Mucosa of gallbladder (tissue), 1 donor: ENCODE results near the gene KISS1. TPM values are rescaled to one million over a fixed set of nuclear protein-coding genes. Genes with fewer than 3 reads are reported as not detected.

Experiments used
- DNase-seq: peaks from one replicate; pipeline ENCODE4 v3.0.0-alpha.2; 2020; ENCODE audit warnings: low spot score
- total RNA-seq: library from RNA; stranded (reverse); gene quantifications from one replicate; pipeline ENCODE4 v1.2.1, GENCODE V29; 2021
- donor health status: DM: no; HTN: no; CAD: no.

Gene KISS1
- total RNA-seq, 1 donor from 2014 or later = not detected

DNA sequence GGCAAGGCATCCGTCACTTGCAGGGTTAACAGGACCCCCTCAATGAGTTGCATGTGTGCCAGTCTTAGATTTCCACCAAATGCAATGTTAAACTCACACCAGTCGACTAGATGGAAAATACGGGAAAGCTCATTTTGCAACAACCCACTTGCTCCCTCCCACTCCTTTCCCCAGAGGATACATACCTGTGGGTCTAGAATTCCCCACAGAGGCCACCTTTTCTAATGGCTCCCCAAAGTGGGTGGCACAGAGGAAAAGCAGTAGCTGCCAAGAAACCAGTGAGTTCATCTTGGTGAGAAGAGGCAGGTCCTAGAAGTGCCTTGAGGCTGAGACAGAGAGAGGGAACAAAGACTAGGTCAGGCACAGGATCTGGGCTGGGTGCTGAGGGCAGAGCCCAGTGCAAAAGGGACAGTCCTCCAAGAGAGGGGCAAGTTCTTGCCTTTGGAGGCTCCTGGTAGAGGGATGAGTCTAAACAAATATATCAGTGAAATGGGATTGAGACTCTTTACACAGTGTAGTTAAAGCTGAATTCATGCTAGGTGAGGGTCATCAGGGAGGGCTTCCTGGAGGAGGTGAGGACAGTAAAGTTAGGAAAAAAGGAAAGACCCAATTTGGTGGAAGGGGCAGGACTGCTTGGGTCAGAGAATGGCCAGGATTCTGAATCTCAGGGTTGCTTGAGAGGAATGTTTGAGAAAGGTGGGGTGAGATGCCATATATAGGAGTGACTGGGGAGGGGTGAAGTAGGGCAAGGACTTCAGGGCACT is 3.5 kb downstream of the KISS1 start:
- no peak for DNase-seq

DNA sequence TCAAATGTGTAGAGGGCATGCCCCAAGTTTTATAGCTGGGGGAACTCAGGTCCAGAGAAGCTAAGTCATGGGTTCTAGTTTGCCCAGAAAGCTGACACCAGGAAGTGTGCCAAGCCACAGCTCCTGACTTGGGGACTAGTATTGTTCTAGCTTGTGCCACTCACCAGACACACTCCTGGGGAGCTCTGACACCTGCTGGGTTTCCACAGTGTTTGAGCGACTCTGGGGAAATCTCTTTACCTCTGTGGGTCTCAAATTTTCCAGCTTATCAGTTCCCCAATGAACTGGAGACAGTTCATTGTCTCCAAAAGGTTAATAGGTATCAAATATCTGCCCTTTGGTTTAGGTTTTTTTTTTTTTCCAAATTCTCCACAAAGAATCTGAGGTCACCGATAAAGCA is 4.2 kb downstream of the KISS1 start:
- DNase-seq = no peak

DNA sequence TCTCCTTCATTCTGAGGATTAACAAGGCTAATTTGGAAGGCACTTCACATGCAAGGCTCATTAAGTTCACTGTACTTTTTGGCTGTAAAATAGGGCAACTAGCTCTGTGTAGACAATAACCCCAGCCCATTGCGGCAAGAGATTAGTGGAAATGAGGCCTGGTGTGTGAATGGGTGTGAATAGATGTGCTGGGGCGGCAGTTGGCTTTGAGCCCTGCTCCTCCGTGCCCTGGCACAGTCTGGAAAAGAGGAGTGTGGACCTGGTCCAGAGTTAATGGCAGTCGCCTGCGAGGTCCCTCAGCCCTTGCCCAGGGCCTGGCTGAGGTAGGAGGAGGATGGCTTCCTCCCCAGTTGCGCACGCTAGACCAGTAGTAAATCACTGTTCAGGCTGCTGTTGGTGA is 4.8 kb downstream of the KISS1 start:
- DNase-seq = no peak

DNA sequence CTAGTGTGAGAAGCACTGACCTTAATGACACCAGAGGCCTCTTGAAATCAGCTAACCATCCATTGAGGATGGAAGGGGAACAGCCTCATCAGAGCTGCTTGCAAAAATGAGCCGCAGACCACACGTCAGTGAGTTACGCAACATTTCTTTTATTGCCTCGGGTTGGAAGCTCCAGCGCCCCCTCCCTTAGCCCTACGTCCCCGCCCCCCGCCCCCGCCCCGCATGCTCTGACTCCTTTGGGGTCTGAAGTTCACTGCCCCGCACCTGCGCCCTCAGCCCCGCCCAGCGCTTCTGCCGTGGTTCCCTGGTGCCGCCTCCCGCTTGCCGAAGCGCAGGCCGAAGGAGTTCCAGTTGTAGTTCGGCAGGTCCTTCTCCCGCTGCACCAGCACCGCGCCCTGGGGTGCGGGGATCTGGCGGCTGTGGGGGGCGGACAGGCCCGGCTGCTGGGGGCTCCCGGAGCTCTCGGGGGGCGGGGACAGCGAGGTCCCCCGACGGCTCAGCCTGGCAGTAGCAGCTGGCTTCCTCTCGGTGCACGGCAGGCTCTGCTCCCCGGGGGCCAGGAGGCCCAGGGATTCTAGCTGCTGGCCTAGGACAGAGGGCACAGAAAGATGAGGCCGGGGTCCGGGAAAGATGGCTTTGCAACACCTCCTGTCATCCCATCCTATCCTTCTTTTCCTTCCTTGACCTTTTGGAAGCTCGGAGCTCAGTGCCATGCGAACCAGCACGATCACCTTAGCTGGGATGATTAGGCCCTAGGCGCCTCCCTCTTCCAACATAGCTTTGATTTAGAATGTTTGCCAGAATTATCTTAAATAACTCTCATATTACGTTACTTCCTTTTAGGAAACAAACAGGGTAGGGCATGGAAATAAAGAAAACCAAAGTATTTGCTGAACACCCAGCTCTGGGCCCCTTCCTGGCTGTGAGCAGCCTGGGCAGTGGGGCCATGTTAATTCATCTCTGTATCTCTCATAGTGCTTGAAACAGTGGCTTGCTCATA is 5.8 kb downstream of the KISS1 start:
- DNase-seq = peak; percentile 27

DNA sequence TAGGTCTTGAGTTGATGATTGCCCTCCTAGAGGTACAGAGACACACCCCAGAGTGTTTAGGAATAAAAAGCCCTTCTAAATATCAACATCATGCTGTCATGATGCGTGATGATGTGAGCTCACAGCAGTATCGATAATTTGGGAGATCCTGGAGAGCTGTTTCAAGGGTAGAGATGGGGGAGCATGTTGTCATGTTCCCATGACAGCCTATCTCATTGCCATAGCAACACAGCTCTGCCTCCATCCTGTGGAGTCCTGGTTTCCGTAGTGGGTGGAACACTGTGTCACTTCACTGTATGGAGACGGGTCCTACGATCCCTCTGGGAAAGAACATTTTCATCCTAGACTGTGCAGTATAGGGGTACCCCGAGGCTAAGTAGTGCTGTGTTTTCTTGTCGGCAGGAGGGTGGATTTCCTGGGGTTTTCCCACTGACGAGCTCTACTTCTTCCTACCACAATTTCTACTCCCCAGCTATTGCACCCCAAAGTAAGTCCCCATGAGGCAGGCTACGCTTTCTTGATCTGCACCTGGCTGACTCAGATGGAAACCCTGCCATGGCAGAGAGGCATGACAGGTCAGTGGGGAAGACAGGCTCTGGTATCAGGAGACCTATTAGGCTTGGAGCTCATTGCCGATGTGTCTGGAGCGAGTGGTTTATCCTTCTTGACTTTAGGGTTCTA is 7.2 kb downstream of the KISS1 start:
- DNase-seq = no peak

DNA sequence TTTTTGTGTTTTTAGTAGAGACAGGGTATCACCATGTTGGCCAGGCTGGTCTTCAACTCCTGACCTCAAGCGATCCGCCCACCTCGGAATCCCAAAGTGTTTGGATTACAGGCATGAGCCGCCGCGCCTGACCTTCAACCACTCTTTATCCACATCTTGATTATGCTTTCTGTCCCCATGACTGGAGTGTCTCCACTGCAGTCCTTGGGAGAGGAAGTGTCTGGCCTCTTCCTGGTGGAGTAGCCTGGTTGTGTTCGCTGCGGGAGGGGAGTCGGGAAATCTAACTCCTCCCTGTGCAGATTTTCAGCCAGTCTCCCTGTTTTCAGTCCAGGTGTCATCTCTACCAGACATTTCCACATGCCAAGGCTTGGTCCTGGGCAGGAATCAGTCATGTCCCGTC is 9.7 kb downstream of the KISS1 start:
- DNase-seq = no peak

DNA sequence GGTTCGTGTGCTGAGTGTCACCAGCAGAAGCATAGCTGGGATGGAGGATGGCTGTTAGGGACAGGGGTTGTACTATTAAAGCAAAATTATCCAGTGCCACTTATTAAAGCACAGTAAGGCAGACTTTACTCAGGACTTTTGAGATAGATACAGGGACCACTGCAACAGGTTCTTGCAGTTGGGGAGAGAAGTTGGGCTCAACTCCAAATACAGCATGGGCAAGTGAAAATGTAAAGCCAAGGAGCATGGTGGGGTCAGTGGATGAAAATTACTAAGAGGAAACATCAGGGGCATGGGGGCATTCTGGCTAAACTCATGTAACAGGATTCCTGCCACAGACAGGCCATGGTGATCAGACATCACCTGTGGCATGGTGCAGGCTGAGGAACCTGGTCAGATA is 15.2 kb downstream of the KISS1 start:
- no peak for DNase-seq

DNA sequence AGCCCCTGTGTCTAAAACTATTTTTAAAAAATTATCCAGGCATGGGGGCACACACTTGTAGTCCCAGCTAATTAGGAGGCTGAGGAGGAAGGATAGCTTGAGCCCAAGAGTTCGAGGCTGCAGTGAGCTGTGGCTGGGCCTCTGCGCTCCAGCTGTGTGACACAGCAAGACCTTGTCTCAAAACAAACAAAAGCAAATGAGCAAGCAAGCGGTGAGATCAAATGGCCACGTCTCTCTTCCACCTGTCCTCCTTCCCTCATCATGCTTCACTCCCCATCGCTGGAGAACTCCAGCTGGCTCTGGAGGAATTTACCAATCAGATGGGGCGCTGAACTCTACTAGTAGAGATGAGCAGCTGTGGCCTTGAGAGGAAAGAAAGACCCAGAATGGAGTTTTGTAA is 16.2 kb downstream of the KISS1 start:
- DNase-seq = no peak

DNA sequence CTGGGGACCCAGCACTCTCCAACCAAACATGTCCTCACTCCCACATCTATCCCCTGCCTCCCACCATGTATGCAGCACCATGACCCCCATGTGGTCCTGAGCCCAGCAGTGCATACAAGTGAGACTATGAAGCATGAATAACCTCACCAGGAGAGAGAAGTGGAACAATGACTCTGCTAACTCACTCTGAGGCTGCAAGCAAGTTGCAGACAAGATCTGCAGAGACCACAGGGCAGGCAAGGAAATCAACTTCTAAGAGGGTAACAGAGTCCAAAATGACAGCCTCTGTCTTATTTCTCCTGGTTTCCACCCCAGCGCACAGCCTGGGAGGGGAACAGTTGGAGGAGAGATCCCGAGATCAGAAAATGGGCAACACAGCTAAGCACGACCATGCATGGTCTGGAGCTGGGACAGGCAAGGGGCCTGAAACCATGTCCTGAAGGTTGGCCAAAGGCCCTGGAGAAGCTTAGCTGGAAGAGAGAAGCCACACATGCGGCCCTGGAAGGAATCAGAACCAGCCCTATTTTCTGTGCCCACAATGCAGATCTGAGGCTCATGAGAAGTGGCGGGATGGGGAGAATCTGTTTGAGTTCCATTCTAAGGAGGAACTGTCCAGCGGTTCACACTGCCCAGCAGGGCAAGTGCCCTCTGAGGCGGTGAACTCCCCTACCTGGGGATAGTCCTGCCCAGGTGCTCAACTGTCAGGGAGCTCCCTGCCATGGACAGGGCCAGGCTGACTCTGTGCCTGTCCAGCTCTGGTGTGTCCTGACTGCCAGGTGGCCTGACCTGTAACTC is 17.6 kb downstream of the KISS1 start:
- no peak for DNase-seq

DNA sequence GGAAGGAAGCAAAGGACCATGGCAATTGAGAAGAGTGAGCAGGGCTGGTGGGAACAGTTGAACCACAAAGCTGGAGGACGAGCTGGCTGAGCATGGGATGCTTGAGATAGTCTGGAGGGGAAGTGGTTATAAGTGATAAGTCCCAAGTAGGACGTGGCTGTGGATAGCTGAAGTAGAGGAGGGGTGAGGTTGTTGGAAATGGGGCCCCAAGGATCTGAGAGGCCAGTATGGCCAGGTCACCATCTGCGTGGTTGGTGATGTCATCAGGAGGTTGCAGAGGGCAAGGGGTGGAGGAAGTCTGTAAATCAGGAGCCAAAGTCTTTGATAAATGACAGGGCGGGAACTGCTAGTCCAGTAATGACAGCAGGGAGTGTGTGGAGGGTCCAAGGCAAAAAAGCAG is 19.2 kb downstream of the KISS1 start:
- no peak for DNase-seq

DNA sequence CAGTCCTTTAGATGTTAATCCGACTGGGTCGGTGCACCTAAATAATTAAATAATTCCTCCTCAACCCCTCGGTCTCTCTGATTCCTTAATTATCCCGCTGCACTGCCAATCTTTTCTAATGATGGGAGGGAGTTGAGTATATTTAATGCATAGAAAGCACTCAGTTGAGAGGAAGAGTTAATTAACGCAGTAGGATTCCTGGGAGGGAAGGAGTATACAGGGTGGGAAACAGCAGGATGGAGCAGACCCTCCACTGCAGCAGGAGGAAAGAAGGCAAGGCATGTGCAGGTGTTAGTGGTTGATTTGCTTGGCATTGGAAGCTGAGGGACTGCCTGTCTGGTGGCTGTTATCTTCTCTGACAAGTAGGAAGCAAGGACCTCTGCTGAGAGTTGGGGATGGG is 20.2 kb downstream of the KISS1 start:
- no peak for DNase-seq

DNA sequence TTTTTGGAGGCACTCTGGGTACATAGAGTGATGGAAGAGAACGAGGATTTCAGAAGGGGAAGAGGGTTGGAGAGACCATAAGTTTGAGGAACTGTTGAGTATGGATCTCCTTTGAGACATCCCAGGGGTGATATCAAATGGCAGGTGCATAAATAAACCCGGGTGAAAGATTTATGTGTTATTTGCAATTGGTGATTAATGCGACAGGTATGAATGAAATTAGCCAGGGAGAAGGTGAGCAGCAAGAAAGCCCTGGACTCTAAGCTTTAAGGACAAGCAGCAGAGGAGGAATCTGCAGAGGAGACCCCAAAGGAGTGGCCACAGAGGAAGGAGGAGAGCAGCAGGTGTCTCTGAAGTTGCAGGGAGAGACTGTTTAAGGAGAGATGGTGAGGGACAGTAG is 21.3 kb downstream of the KISS1 start:
- DNase-seq = no peak

DNA sequence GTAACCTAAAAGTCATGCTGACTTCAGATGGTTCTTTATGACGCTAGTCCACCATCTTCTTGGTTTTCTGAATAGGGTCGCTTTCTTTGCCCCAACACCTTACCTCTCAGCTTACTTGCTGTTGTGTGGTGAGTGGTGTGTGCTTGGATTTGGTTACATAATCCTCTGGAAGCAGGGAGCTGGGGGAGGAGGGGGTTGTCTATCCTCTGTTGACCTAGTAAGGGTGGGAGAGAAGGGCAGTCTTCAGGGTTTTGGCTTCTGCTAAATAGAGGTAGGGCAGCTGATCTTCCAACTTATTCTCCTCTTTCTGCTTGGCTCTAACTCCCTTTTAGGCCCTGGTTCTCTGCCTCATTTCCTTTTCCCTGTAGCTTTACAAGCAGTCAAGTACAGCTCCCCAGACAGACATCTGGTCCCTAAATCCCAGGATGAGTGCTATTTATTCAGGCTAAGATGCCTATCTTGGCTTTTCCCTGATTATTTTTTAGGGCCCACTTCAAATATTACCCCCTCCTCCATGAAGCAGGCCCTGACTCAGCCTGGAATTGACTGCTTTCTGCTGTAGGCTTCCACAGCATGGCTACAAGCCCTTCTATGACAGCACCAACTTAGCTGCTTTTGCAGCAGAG is 23.8 kb downstream of the KISS1 start:
- DNase-seq = no peak

DNA sequence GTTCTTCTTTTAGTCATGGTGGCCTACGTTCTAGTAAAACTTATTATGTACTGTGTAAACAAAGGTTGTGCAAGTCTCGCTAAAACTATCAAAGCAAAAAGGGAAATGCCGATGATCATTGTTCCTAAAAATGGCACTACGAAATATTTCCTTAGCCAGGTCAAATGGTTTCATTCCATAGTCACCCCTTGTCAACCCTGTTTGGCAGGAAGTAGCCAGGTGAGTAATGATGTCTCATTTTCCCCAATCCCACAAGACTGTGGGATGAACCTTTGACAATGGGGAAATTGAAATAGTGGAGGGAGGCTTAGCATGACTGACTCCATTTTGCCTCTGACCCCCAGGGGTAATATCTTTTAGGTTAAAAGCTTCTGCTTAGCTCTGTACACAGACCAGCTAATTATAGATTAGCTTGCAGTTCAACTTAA is 24.5 kb downstream of the KISS1 start:
- no peak for DNase-seq

DNA sequence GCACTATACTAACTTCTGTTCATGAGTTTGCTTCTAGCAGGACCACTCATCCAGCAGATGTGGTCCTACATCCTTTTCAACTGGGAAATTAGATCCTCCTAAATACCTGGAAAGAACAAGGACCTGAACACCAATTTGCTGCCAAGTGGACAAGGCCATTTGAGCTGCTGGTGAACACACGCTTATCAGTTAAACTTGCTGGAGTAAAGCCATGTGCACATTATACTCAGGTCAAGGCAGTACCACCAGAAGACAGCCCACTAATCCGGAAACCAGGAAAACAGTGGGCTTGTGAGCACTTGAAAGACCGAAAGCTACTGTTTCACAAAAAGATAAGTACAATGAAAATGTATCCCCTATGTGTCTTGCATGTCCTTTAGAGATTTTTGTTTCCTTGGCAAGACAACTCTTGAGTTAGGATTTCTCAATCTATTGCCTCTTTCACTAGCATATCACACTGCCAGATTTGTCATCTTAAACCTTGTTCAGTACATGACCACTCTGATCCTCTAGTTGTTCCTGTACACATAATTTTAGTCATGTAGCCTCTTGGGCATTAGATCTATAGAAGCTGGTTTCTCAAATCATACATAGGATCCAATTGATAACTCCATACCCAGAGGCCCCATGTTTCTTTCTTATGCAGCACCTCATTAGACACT is 25.7 kb downstream of the KISS1 start:
- no peak for DNase-seq

DNA sequence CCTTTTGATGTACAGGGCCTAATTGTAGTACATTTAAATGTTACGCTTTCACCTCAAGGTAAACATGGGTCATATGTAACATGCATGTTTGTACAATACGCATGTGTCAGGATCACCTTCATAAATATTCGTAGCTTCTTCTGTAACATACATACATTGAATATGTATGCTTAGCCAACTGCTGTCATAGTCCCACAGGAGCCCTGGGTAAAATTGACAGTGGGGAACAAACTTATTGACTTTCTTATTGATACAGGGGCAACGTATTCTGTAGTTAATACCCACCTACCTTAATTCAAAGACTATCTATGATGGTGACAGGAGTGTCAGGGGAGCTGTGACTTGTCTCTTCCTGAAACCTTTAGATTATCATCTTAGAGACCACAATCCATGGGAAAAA is 26.4 kb downstream of the KISS1 start:
- no peak for DNase-seq

DNA sequence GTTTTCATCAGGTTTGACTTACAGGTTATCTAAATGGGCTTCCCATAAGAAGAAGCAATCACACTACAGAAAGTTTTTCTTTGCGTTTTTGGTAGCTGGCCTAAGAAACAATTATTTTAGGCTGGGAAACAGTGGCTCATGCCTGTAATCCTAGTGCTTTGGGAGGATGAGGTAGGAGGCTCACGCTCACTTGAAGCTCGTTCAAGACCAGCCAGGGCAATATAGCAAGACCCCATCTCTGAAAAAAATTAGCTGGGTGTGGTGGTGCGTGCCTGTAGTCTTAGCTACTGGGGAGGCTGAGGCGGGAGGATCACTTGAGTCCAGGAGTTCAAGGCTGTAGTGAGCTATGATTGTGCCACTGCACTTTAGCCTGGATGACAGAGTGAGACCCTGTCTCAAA is 28.6 kb downstream of the KISS1 start:
- no peak for DNase-seq

DNA sequence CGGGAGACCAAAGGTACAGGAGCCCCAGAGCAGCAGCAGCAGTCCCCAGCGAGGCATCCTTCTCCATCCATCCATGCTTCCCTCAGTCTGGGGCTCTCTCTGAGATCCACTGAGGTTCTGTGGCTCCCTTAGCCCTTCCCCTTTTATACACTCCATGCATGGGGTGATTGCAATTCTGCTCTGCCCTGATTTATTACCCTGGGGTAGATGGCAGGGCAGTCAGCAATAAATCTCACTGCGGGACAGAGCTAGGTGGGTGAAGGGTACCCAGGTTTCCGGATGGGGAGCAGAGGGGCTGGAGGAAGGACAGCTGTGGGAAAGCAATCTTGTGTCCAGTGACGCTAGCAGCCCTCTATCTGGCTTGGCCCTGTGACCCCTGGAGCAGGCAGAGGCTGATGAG is 30.1 kb downstream of the KISS1 start, which contains the start of gene REN:
REN (minus strand) TSS at position 119 of the 400 bp plus-strand sequence; CDS start at position 75, 44 bp downstream.
- DNase-seq = no peak

DNA sequence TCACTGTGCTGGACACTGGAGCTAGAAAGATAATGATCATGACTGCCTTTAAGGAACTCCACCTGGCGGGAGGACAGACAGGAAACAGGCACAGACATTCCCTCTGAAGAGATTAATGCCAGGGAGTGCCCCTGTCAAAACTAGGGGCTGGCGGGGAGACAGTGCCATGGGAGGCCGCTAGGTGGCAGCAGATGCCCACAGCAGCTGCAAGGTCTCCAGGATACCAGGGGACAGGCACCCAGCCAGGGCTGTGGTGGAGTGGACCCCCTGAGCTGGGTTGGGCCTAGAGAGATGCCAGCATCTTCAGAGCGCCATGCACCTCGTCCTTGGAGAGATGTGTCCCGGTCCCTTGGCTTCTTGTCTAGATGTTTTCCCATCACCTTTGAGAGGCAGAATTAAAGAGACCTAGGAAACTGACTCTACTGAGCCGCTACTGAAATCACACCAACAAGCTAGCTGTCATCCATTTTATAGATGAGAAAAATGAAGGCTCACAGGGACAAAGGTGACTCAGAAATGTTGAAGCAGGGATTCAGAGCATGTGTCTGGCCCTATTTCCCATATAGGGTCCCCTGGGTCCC is 33.7 kb downstream of the KISS1 start:
- DNase-seq = peak; percentile 83
